ENCODE data around the gene SPSB1.

DNA sequence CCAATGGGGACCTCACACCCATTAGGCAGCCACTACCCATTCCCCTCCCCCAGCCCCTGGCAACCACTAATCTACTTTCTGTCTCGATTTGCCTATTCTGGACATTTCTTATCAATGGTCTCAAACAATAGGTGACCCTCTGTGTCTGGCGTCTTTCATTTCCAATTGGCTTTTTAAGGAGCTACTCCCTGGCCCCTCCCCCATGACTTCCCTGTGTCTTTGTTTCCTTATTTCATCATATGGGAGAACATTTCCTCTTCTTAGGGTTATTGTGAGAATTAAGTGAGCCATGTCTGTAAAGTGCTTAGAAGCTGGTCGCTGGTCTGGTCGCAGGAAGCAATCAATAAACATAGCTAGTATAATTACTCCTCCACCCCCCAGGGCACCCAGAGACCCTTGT lies 80.9 kb downstream of the SPSB1 start:
- TF ChIP-seq, protein P1, sequence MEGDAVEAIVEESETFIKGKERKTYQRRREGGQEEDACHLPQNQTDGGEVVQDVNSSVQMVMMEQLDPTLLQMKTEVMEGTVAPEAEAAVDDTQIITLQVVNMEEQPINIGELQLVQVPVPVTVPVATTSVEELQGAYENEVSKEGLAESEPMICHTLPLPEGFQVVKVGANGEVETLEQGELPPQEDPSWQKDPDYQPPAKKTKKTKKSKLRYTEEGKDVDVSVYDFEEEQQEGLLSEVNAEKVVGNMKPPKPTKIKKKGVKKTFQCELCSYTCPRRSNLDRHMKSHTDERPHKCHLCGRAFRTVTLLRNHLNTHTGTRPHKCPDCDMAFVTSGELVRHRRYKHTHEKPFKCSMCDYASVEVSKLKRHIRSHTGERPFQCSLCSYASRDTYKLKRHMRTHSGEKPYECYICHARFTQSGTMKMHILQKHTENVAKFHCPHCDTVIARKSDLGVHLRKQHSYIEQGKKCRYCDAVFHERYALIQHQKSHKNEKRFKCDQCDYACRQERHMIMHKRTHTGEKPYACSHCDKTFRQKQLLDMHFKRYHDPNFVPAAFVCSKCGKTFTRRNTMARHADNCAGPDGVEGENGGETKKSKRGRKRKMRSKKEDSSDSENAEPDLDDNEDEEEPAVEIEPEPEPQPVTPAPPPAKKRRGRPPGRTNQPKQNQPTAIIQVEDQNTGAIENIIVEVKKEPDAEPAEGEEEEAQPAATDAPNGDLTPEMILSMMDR (conservative IDR thresholded peaks at IDR 0.05): no peak
- no peak for TF ChIP-seq EZH2 (IDR thresholded peaks at IDR 0.05; ENCODE audit: low read depth)
